Sigmoid colon (tissue), 4 donors: ENCODE data around the gene HMG20A.

Source experiments
- EP300 ChIP-seq, 4 donors: sonication (generic); formaldehyde crosslinking; IDR thresholded peaks; one replicate each; pipeline ENCODE4 v1.6.1; 2017; ENCODE audit warnings: antibody characterized with exemption in 4 of 4
- POLR2A ChIP-seq, 2 donors: fragments of 450-650 bp; IDR thresholded peaks; one replicate each; pipeline ENCODE4 v1.6.1; 2016; ENCODE audit warnings: antibody characterized with exemption in 2 of 2, mild to moderate bottlenecking in 2 of 2, moderate library complexity in 2 of 2
- POLR2AphosphoS5 ChIP-seq, 4 donors: sonication (generic); formaldehyde crosslinking; IDR thresholded peaks; one replicate each; pipeline ENCODE4 v1.6.1; 2017; ENCODE audit warnings: antibody characterized with exemption in 4 of 4
- TF ChIP-seq, protein P1 (sequence below), 4 experiments: fragments of 450-650 bp in 3 of 4; fragments of 200-600 bp in 1 of 4; IDR thresholded peaks; one replicate each; pipeline ENCODE4 v1.5.1; 2016 to 2019; ENCODE audit warnings: antibody characterized with exemption in 4 of 4, mild to moderate bottlenecking in 3 of 4, moderate library complexity in 2 of 4

DNA sequence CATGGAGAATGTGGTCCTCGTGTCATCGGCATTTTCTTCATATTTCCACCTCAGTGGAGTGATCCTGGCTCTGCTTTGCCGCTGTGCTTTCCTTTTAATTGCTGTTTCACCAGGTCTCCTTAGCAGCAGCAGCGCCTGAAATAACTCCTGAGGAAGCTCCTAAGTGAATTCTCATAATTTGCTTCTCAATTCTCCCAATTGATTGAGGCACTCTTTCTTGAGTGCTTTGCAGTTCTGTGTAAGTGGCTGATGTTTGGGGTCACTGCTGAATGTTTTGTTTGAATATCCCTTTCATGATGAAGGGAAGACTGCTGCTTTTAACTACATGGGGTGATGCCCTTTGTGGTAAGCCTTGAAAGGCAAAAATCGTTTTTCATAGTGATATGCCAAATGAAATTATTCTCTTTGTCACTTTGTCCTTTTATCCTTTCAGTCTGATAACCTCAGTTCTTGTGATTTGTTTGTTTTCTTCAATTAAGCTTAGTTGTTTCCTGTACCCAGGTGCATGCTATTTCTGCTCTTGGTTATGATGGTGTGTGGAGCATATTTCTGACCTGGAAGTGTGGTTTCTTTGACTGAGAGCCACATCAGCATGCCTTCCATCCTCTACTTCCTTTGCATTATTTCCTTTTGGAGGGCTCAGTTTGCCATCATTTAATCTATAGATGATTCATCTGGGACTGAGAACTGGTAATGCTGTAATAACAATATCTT, 36.7 kb downstream of the HMG20A start:
- TF ChIP-seq POLR2A (IDR thresholded peaks at IDR 0.05) (no peak), POLR2AphosphoS5 (IDR thresholded peaks at IDR 0.05) (no peak), EP300 (IDR thresholded peaks at IDR 0.05) (no peak)
- TF ChIP-seq, protein P1, sequence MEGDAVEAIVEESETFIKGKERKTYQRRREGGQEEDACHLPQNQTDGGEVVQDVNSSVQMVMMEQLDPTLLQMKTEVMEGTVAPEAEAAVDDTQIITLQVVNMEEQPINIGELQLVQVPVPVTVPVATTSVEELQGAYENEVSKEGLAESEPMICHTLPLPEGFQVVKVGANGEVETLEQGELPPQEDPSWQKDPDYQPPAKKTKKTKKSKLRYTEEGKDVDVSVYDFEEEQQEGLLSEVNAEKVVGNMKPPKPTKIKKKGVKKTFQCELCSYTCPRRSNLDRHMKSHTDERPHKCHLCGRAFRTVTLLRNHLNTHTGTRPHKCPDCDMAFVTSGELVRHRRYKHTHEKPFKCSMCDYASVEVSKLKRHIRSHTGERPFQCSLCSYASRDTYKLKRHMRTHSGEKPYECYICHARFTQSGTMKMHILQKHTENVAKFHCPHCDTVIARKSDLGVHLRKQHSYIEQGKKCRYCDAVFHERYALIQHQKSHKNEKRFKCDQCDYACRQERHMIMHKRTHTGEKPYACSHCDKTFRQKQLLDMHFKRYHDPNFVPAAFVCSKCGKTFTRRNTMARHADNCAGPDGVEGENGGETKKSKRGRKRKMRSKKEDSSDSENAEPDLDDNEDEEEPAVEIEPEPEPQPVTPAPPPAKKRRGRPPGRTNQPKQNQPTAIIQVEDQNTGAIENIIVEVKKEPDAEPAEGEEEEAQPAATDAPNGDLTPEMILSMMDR (IDR thresholded peaks at IDR 0.05), result no peak
